ENCODE measurements around the gene NSRP1.

DNA sequence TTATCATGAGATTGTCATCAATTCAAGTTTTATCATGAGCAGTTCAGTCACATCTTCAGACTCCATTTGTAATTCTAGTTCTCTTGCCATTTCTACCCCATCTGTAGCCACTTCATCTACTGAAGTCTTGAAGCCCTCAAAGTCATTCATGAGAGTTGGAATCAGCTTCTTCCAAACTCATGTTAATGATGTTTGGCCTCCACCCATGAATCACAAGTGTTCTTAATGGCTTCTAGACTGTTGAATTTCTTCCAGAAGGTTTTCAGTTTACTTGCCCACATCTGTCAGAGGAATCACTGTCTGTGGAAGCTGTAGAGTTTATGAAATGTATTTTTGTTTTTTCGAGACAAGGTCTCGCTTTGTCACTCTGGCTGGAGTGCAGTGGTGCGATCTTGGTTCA, 16.0 kb downstream of the NSRP1 start:
- TF ChIP-seq, protein P1, sequence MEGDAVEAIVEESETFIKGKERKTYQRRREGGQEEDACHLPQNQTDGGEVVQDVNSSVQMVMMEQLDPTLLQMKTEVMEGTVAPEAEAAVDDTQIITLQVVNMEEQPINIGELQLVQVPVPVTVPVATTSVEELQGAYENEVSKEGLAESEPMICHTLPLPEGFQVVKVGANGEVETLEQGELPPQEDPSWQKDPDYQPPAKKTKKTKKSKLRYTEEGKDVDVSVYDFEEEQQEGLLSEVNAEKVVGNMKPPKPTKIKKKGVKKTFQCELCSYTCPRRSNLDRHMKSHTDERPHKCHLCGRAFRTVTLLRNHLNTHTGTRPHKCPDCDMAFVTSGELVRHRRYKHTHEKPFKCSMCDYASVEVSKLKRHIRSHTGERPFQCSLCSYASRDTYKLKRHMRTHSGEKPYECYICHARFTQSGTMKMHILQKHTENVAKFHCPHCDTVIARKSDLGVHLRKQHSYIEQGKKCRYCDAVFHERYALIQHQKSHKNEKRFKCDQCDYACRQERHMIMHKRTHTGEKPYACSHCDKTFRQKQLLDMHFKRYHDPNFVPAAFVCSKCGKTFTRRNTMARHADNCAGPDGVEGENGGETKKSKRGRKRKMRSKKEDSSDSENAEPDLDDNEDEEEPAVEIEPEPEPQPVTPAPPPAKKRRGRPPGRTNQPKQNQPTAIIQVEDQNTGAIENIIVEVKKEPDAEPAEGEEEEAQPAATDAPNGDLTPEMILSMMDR (IDR thresholded peaks at IDR 0.05), result no peak
- no peak for TF ChIP-seq POLR2A (IDR thresholded peaks at IDR 0.05)
